Measurements from ENCODE around the gene SLC16A12.

SLC16A12 gene

GRCh38 chr10:89454561-89455347 is 80.6 kb downstream of the SLC16A12 start:
- TF ChIP-seq ZFX (IDR thresholded peaks at IDR 0.05): no peak
- no peak for TF ChIP-seq CTCF (conservative IDR thresholded peaks at IDR 0.05)

GRCh38 chr10:89452193-89452592 is 83.2 kb downstream of the SLC16A12 start:
- TF ChIP-seq ZFX (IDR thresholded peaks at IDR 0.05): no peak
- no peak for TF ChIP-seq CTCF (conservative IDR thresholded peaks at IDR 0.05)

More at GRCh38 chr10:89454561-89455347, 80.6 kb downstream of the SLC16A12 start:
- no peak overlapping the region for H3K27ac ChIP-seq

GRCh38 chr10:89450901-89451300 is 84.5 kb downstream of the SLC16A12 start:
- no peak overlapping the region for H3K27ac ChIP-seq
- TF ChIP-seq CTCF (conservative IDR thresholded peaks at IDR 0.05) (no peak), ZFX (IDR thresholded peaks at IDR 0.05) (no peak)

More at GRCh38 chr10:89452193-89452592, 83.2 kb downstream of the SLC16A12 start:
- no peak overlapping the region for H3K27ac ChIP-seq

GRCh38 chr10:89444819-89445218 is 90.6 kb downstream of the SLC16A12 start:
- peak overlapping the region; percentile 19; the same call in 1 of the 2 replicates for H3K27ac ChIP-seq

- TF ChIP-seq ZFX (IDR thresholded peaks at IDR 0.05) (no peak), CTCF (conservative IDR thresholded peaks at IDR 0.05) (no peak)
- no peak overlapping the region for H3K27ac ChIP-seq
Measured at GRCh38 chr10:89442289-89442688, 93.1 kb downstream of the SLC16A12 start.

- TF ChIP-seq CTCF (conservative IDR thresholded peaks at IDR 0.05): no peak
- no peak for TF ChIP-seq ZFX (IDR thresholded peaks at IDR 0.05)
- H3K27ac ChIP-seq: no peak overlapping the region
Measured at GRCh38 chr10:89440226-89441009, 95.0 kb downstream of the SLC16A12 start.

GRCh38 chr10:89438525-89438924 is 96.9 kb downstream of the SLC16A12 start:
- TF ChIP-seq CTCF (conservative IDR thresholded peaks at IDR 0.05): no peak
- no peak for TF ChIP-seq ZFX (IDR thresholded peaks at IDR 0.05)
- H3K27ac ChIP-seq: no peak overlapping the region

Measured in C4-2B (cell line).